Measurements from ENCODE around the gene NOXA1. TPM values are rescaled to one million over a fixed set of nuclear protein-coding genes. Genes with fewer than 3 reads are reported as not detected.

The NOXA1 gene
- total RNA-seq, 4 donors from 2014 or later = 3.1 to 5.6 (median 4.4) TPM

DNA sequence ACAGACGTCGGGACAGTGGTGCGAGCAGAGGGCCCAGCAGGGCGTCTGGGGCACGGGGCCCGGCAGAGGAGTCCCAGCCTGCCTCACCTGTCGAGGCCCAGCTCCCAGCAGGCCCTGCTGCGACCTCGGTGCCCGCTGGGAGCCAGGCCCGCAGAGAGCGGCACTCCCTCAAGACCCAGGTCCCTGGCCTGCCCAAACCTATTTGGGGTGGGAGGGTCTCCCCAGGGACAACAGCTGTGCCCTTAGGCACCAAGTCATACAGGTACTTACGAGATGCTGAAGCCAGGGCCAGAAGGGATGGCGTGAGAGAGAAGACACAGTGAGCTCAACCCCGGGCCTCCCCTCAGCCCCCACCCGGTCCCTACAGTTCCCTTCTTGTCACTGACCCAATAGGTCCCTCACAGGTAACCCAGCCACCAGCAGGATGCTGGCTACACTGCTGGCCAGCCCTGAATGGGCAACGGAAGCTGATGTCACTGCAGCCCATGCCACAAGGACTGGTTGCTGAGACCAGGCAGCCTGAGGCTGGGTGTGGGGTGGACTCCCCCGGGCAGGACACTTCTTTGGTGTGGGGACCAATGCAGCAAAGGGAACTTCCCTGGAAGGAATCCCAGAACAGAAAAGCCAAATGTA is 32.3 kb downstream of the NOXA1 start:
- WGBS, 2 donors = 67 to 76% methylated on average over 7 to 18 of the region's 18 CpGs
- TF ChIP-seq, protein P1, sequence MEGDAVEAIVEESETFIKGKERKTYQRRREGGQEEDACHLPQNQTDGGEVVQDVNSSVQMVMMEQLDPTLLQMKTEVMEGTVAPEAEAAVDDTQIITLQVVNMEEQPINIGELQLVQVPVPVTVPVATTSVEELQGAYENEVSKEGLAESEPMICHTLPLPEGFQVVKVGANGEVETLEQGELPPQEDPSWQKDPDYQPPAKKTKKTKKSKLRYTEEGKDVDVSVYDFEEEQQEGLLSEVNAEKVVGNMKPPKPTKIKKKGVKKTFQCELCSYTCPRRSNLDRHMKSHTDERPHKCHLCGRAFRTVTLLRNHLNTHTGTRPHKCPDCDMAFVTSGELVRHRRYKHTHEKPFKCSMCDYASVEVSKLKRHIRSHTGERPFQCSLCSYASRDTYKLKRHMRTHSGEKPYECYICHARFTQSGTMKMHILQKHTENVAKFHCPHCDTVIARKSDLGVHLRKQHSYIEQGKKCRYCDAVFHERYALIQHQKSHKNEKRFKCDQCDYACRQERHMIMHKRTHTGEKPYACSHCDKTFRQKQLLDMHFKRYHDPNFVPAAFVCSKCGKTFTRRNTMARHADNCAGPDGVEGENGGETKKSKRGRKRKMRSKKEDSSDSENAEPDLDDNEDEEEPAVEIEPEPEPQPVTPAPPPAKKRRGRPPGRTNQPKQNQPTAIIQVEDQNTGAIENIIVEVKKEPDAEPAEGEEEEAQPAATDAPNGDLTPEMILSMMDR (IDR thresholded peaks at IDR 0.05) = no peak
- TF ChIP-seq POLR2A (IDR thresholded peaks at IDR 0.05) = no peak
- intact Hi-C loops (cut with DNase I; ENCODE audit: low total_unique reads) = loop anchor here (5.0 kb wide), 1 partner anchor 157 kb away; no protein-coding TSS in a partner anchor
- no peak overlapping the region for H3K4me3 ChIP-seq (ENCODE audit: low read depth, poor library complexity, severe bottlenecking)
- DNase-seq (ENCODE audit: low spot score in 2 of 2) = peak in 1 of 2 donors; percentile 87

DNA sequence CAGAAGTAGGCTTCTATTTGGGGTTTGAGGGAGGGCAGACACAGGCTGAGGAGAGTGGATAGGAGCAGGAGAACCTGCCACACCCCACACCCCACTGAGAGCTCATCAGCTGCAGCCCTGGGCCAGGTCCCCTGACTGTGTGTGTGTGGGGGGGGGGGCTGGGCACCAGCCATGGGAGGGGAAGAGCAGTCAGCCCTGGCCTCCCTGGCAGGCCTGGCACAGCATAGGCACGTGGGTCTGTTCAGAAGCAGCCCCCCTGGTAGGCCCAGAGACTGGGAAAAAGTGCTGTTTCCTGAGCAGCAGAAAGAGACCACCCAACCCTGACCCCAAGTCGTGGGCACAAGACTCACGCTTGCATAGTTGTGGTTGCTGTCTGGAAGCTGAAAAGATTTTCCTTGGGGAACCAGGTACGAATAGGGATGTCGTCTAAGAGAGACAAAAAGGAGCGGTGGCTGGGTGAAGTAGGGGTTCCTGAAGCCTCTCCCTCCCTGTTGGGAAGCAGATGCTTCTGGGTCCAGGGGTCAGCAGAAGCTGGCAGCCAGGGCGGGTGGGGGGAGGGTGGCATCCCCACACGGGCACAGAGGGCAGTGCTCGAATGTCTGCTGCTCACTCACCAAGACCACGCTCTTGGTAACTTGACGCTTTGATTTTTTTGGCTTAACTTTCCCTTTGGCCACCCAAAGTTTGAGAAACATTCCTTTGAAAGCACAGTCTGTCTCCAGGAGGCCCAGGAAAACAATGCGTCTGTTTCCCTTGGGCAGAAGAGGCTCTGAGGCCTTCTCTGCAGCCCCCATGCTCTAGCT is 33.1 kb downstream of the NOXA1 start:
- no peak overlapping the region for H3K4me3 ChIP-seq (ENCODE audit: low read depth, poor library complexity, severe bottlenecking)
- intact Hi-C loops (cut with DNase I; ENCODE audit: low total_unique reads) = loop anchor here (5.0 kb wide), 1 partner anchor 156 kb away; no protein-coding TSS in a partner anchor
- DNase-seq (ENCODE audit: low spot score in 2 of 2) = peak in 1 of 2 donors; percentile 80
- WGBS, 2 donors = 82 to 88% methylated on average over 12 of the region's 12 CpGs
- TF ChIP-seq, protein P1 (IDR thresholded peaks at IDR 0.05) = no peak
- no peak for TF ChIP-seq POLR2A (IDR thresholded peaks at IDR 0.05)

DNA sequence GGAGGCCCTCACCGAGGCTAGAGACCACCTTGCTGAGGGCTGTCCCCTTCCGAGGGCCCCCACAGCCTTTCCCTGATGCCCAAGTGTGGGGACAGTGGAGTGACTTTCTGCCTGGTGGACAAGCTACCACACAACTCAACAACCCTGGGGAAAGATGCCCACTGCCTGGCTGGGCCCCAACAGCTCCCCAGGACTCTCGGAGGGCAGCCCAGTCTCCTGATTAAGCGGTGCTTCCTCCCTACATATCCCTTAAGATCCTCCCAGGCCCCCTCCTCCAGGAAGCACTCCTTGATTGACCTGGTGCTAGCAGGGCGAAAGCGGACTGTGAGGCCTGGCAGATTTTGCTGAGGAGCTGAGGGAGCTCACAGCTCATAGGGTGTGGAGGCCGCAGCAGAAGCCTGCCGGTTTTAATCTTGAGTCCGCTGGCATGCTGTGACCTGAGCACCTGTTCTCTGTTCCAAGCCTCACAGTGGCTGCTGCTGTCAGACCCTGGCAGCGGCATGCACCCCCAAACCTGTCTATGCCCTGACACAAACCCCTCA is 33.7 kb downstream of the NOXA1 start:
- TF ChIP-seq POLR2A (IDR thresholded peaks at IDR 0.05) = no peak
- TF ChIP-seq, protein P1 (IDR thresholded peaks at IDR 0.05) = no peak

GRCh38 chr9:137457406-137458193 is 34.4 kb downstream of the NOXA1 start:
- WGBS, 2 donors = 90 to 93% methylated on average over 15 to 39 of the region's 44 CpGs
- intact Hi-C loops (cut with DNase I; ENCODE audit: low total_unique reads) = loop anchor here (5.0 kb wide), 1 partner anchor 155 kb away; no protein-coding TSS in a partner anchor
- TF ChIP-seq POLR2A (IDR thresholded peaks at IDR 0.05) = no peak
- peak in 1 of 2 donors; percentile 88 for DNase-seq (ENCODE audit: low spot score in 2 of 2)
- H3K4me3 ChIP-seq (ENCODE audit: low read depth, poor library complexity, severe bottlenecking) = no peak overlapping the region

More for the DNA sequence above, 33.7 kb downstream of the NOXA1 start:
- intact Hi-C loops (cut with DNase I; ENCODE audit: low total_unique reads) = loop anchor here (5.0 kb wide), 1 partner anchor 155 kb away; no protein-coding TSS in a partner anchor
- H3K4me3 ChIP-seq (ENCODE audit: low read depth, poor library complexity, severe bottlenecking) = no peak overlapping the region
- 90 to 94% methylated on average over 9 to 10 of the region's 10 CpGs for WGBS, 2 donors
- peak in 1 of 2 donors; percentile 85 for DNase-seq (ENCODE audit: low spot score in 2 of 2)

DNA sequence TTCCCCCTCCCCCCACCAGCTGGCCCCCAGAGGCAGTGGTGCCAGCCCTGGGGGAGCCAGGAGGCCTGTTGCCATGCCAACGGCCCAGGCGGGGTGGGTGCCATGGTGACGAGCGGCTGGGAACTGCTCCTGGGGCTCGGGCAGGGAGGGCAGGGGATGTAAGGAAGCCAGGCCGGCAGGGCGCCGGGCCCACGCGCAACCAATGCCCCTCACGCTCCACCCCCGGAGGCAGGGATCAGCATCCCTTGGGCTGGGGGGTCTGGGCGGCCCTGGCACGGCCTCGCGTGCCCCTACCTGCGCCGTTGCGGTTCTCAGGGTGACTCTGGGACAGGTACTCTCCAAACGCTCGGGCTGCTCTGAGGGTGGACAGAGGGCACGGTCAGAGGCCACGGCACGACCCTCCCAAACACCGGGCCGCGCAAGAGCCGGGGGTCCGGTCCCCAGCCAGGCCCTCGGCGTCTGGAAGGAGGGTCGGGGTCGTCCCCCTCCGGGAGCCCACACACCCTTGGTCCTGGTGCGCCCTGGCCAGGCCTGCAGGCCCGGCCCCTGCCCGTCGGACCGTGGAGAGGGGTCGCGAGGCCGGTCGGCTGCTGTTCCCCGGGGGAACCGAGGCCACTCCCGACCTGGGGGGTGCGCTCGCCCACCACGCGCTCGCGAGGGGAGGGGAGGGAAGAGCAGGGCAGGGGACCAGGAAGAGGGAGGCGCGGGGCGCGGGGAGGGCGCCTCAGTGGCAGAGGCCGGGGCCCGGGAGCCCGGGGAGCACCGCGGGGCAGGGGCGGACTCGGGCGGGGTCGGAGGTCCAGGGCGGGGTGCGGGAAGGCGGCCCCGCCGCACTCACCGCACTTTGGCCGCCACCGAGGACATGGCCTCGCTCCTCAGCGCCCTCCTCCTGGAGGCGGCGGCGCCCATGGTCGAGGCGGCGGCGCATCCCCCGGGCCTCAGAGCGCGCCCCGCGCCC is 35.3 kb downstream of the NOXA1 start:
- H3K4me3 ChIP-seq (ENCODE audit: low read depth, poor library complexity, severe bottlenecking) = peak overlapping the region; percentile 46
- intact Hi-C loops (cut with DNase I; ENCODE audit: low total_unique reads) = loop anchor here (5.0 kb wide), 1 partner anchor 154 kb away; no protein-coding TSS in a partner anchor
- peak in 1 of 2 donors; percentile 89 for DNase-seq (ENCODE audit: low spot score in 2 of 2)
- TF ChIP-seq POLR2A (IDR thresholded peaks at IDR 0.05) = no peak
- TF ChIP-seq, protein P1 (IDR thresholded peaks at IDR 0.05) = no peak
- 7% methylated on average over 67 of the region's 88 CpGs; no CpG with 5 or more reads in 1 of the 2 donors for WGBS, 2 donors

Data from lower leg skin (tissue), 4 donors.